Measurements from ENCODE around the gene MMP2.
A peak's percentile ranks its signal among the peaks of the same experiment; 100 is the strongest.

Gene MMP2

GRCh38 chr16:55478827-55479429 lies at the start of gene MMP2:
MMP2 (plus strand) TSS chr16:55479198; CDS start chr16:55479480, 282 bp downstream.
- no peak for DNase-seq

- DNase-seq: no peak
Observed at GRCh38 chr16:55433030-55433429, 46.0 kb upstream of the MMP2 start.

GRCh38 chr16:55433535-55433934 lies 45.5 kb upstream of the MMP2 start:
- no peak for DNase-seq

GRCh38 chr16:55434000-55434399 lies 45.0 kb upstream of the MMP2 start:
- DNase-seq: no peak

- no peak for DNase-seq
Observed at GRCh38 chr16:55435387-55435786, 43.6 kb upstream of the MMP2 start.

- DNase-seq: no peak
Observed at GRCh38 chr16:55436587-55436986, 42.4 kb upstream of the MMP2 start.

- no peak for DNase-seq
Observed at GRCh38 chr16:55437625-55438024, 41.4 kb upstream of the MMP2 start.

- DNase-seq: no peak
Observed at GRCh38 chr16:55438281-55438680, 40.7 kb upstream of the MMP2 start.

- DNase-seq: no peak
Observed at GRCh38 chr16:55439101-55439690, 39.8 kb upstream of the MMP2 start.

- no peak for DNase-seq
Observed at GRCh38 chr16:55443434-55444346, 35.3 kb upstream of the MMP2 start.

GRCh38 chr16:55444754-55445485 lies 34.1 kb upstream of the MMP2 start:
- DNase-seq: no peak

GRCh38 chr16:55447231-55447630 lies 31.8 kb upstream of the MMP2 start:
- DNase-seq: no peak

- no peak for DNase-seq
Observed at GRCh38 chr16:55452996-55453395, 26.0 kb upstream of the MMP2 start.

GRCh38 chr16:55453909-55454308 lies 25.1 kb upstream of the MMP2 start:
- no peak for DNase-seq

GRCh38 chr16:55454861-55455260 lies 24.1 kb upstream of the MMP2 start:
- no peak for DNase-seq

GRCh38 chr16:55462241-55462640 lies 16.8 kb upstream of the MMP2 start:
- no peak for DNase-seq

- no peak for DNase-seq
Observed at GRCh38 chr16:55464375-55464774, 14.6 kb upstream of the MMP2 start.

- DNase-seq: peak; percentile 80
Observed at GRCh38 chr16:55465077-55465896, 13.7 kb upstream of the MMP2 start.

GRCh38 chr16:55466209-55466608 lies 12.8 kb upstream of the MMP2 start:
- no peak for DNase-seq

- DNase-seq: no peak
Observed at GRCh38 chr16:55467898-55468297, 11.1 kb upstream of the MMP2 start.

- DNase-seq: no peak
Observed at GRCh38 chr16:55468352-55468990, 10.5 kb upstream of the MMP2 start.

Data from NCI-H1092 (cell line).